HepG2 (cell line): ENCODE results near the gene CD44. TPM values are rescaled to one million over a fixed set of nuclear protein-coding genes. Genes with fewer than 3 reads are reported as not detected.

Experiments
- ATAC-seq: fragments of 200-7000 bp; cut with Tn5 transposase; 3 replicates; pipeline ENCODE4 v1.9.1; 2020; ENCODE audit warnings: mild to moderate bottlenecking, moderate library complexity
- BruUV-seq: library from RNA; stranded (reverse); fragments of 400-500 nt; replicated peaks from 2 replicates; lab custom pipeline; 2021; lab: Mats Ljungman, UMichigan
- CTCF ChIA-PET: fragments of 300-600 bp; formaldehyde crosslinking; extraction: SDS; loops from one replicate; lab custom pipeline; 2021; ENCODE audit warnings: low total read pairs, inconsistent platforms, low intra/inter-chr PET ratio; lab: Yijun Ruan, JAX
- POLR2A ChIA-PET: fragments of 350-600 bp; sonication (Branson Sonifier 250); formaldehyde crosslinking; loops from one replicate; lab custom pipeline; 2020; ENCODE audit warnings: antibody characterized with exemption, inconsistent platforms; lab: Yijun Ruan, JAX
- DNase-seq: peaks from one replicate; pipeline ENCODE4 v3.0.0-alpha.2; 2015; ENCODE audit warnings: low spot score
- FAIRE-seq: peaks from 3 replicates; lab custom pipeline; 2011; peaks lifted over from hg19 to GRCh38; lab: Jason Lieb, UNC
- H2AFZ ChIP-seq: one replicate; pipeline ENCODE4 v1.6.1; 2011; ENCODE audit warnings: low read length, inconsistent platforms
- H3K27ac ChIP-seq: fragments of 300-600 bp; 3 replicates; pipeline ENCODE4 v1.8.0; 2011; ENCODE audit warnings: mixed run types, mild to moderate bottlenecking, mixed read lengths, low read length, inconsistent platforms; ENCODE audit not compliant: insufficient read depth; ENCODE audit errors: extremely low read length
- H3K27me3 ChIP-seq, 2 experiments: fragments of 200-600 bp in 1 of 2; 2 replicates in 1 of 2; 3 replicates in 1 of 2; pipeline versions ENCODE4 v1.6.0 to v1.8.0; 2011; ENCODE audit warnings: low read length in 2 of 2, mild to moderate bottlenecking in 2 of 2, moderate library complexity in 2 of 2, inconsistent platforms in 1 of 2; ENCODE audit not compliant: insufficient read depth in 2 of 2, control insufficient read depth in 1 of 2
- H3K36me3 ChIP-seq, 2 experiments: fragments of 200-600 bp in 1 of 2; replicated peaks in 1 of 2; 2 replicates in 1 of 2; 3 replicates in 1 of 2; pipeline versions ENCODE4 v1.5.1 to v1.8.0; 2011; ENCODE audit warnings: low read length in 2 of 2, inconsistent platforms in 1 of 2; ENCODE audit not compliant: insufficient read depth in 2 of 2, control insufficient read depth in 1 of 2
- H3K4me1 ChIP-seq: 2 replicates; pipeline ENCODE4 v1.5.1; 2012; ENCODE audit warnings: low read length, inconsistent platforms; ENCODE audit not compliant: insufficient read depth
- H3K4me2 ChIP-seq: 2 replicates; pipeline ENCODE4 v1.6.0; 2011; ENCODE audit warnings: low read depth, low read length, inconsistent platforms
- H3K4me3 ChIP-seq, 3 experiments: fragments of 200-600 bp in 1 of 3; sonication (generic), shearing (Covaris generic) in 1 of 3; replicated peaks in 1 of 3; 2 replicates each; pipeline ENCODE4 v1.5.1; 2011 to 2016; ENCODE audit warnings: low read length in 3 of 3, inconsistent platforms in 2 of 3, low read depth in 2 of 3, mild to moderate bottlenecking in 2 of 3, control low read depth in 1 of 3, mixed read lengths in 1 of 3; ENCODE audit not compliant: insufficient read depth in 1 of 3
- H3K79me2 ChIP-seq: one replicate; pipeline ENCODE4 v1.6.1; 2011; ENCODE audit warnings: low read length, inconsistent platforms; ENCODE audit not compliant: insufficient read depth
- H3K9ac ChIP-seq: 2 replicates; pipeline ENCODE4 v1.6.0; 2011; ENCODE audit warnings: mild to moderate bottlenecking, low read depth, low read length, inconsistent platforms; ENCODE audit not compliant: insufficient read depth
- H3K9me3 ChIP-seq: 2 replicates; pipeline ENCODE4 v1.5.1; 2012; ENCODE audit warnings: mild to moderate bottlenecking, low read length
- H4K20me1 ChIP-seq: 2 replicates; pipeline ENCODE4 v1.6.0; 2011; ENCODE audit warnings: inconsistent platforms, mild to moderate bottlenecking, low read length, moderate library complexity; ENCODE audit not compliant: insufficient read depth
- FOXM1 ChIP-seq: sonication (generic); formaldehyde crosslinking; IDR thresholded peaks from 2 replicates; pipeline ENCODE4 v1.5.0; 2020; ENCODE audit warnings: missing genetic modification reagents
- TAF15 ChIP-seq: fragments of 200-400 bp; formaldehyde crosslinking; IDR thresholded peaks from one replicate; pipeline ENCODE4 v1.6.1; 2018; ENCODE audit warnings: mild to moderate bottlenecking, low read depth, low read length; ENCODE audit not compliant: poor library complexity, severe bottlenecking
- ZFP62 ChIP-seq: sonication (generic); formaldehyde crosslinking; IDR thresholded peaks from 2 replicates; pipeline ENCODE4 v1.4.0; 2020; ENCODE audit warnings: missing genetic modification reagents
- ZNF460 ChIP-seq: sonication (generic); formaldehyde crosslinking; IDR thresholded peaks from 2 replicates; pipeline ENCODE4 v1.5.1; 2020; ENCODE audit warnings: missing genetic modification reagents, mild to moderate bottlenecking, borderline replicate concordance
- ZNF501 ChIP-seq: sonication (generic); formaldehyde crosslinking; IDR thresholded peaks from 2 replicates; pipeline ENCODE4 v1.5.1; 2020; ENCODE audit warnings: mild to moderate bottlenecking, moderate library complexity, missing genetic modification reagents
- ZNF776 ChIP-seq: sonication (generic); formaldehyde crosslinking; IDR thresholded peaks from 2 replicates; pipeline ENCODE4 v1.4.0; 2020; ENCODE audit warnings: mild to moderate bottlenecking, missing genetic modification reagents
- WGBS: methylation state at CpG from one replicate; pipeline ENCODE4 v1.1.6; 2017; ENCODE audit warnings: low lambda C conversion rate; 5-methylcytosine and 5-hydroxymethylcytosine counted together
- in situ Hi-C: cut with HindIII; loops from 2 replicates; pipeline ENCODE4 v1.10.0; 2017; ENCODE audit warnings: low pct_unique_long_range_greater_than_20kb; ENCODE audit not compliant: extremely low pct_ligation_motif_present
- intact Hi-C: fragments of 100-400 bp; cut with micrococcal nuclease; formaldehyde crosslinking; loops from one replicate; pipeline ENCODE4 v1.10.0; 2022; ENCODE audit not compliant: unreplicated experiment
- polyA plus RNA-seq, 8 experiments: library from polyadenylated mRNA; depleted of rRNA in 3 of 8; stranded (reverse) in 7 of 8; unstranded in 1 of 8; fragments of >200 nt; fragmentation: Illumina TruSeq in 4 of 8; extraction: Trizol in 4 of 8; gene quantifications; 2 replicates each; pipeline versions ENCODE4 v1.2.1 to v1.2.3, GENCODE V29; 2011 to 2016; ENCODE audit warnings: low read depth in 4 of 8, missing spikeins in 1 of 8, mixed read lengths in 1 of 8; ENCODE audit not compliant: insufficient read depth in 1 of 8
- total RNA-seq, 5 experiments: library from RNA; depleted of rRNA; stranded (reverse); fragments of >200 nt; fragmentation: Illumina TruSeq; extraction: Trizol; gene quantifications; 2 replicates each; pipeline ENCODE4 v1.2.3, GENCODE V29; 2016; ENCODE audit warnings: low read depth in 1 of 5
- TF ChIP-seq, protein P1 (sequence below): sonication (generic); formaldehyde crosslinking; IDR thresholded peaks from 2 replicates; pipeline ENCODE4 v1.9.0; 2021; ENCODE audit warnings: missing genetic modification reagents, borderline replicate concordance
- TF ChIP-seq, protein P2 (sequence below): IDR thresholded peaks from 2 replicates; pipeline ENCODE4 v1.6.1; 2018; ENCODE audit warnings: missing genetic modification reagents, mild to moderate bottlenecking, missing compliant biosample characterization

Gene CD44
- total and polyA plus RNA-seq, 2 of the 13 experiments (the other 11 are each of a cell fraction or from before 2014, with no cell fraction given), result 0.02 to 0.11 TPM

DNA sequence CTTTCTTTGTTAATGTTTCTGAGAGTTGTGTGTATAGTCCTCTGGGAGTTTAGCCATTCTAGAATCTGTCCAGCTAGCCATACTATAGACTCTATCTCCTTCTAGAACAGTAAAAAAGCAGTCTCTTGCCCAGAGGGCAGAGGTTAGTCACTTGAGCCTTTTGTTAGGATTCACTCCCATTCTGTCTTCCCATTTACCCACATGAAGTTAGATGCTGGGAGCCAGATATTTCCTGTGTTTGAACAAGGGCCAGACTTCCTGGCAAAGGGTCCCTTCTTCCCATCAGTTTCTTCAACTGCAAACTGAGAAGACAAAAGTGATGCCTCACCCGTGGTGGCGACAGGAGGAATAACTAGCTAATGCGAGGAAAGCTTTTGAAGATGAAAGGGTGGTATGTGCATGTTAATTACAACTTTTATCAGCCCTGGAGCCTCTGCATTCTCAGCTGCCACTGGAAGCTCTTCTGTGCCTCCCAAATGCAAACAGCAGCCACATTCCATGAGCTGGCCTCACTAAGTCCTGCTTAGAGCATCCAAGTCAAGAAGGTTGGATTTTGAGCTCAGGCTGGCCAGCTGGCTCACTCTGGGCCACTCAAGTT lies 12.8 kb downstream of the CD44 start:
- no peaks in the 10 kb centered on the region for H3K79me2 ChIP-seq

More for the DNA sequence above, 12.8 kb downstream of the CD44 start:
- Histone ChIP-seq H3K4me2 (no peak overlapping the region), H2AFZ (no peak overlapping the region), H3K4me1 (no peaks in the 10 kb centered on the region), H4K20me1 (no peaks in the 10 kb centered on the region), H3K9me3 (no peaks in the 10 kb centered on the region), H3K36me3 (no peaks in the 10 kb centered on the region), H3K4me3 (no peak overlapping the region), H3K27me3 (0 out of 5 replicates have a peak, but pooled peaks cover 0 to 6% of the 10 kb centered on the region in 2 experiments), H3K9ac (no peak overlapping the region), H3K27ac (no peak overlapping the region)
- no peak for DNase-seq
- ATAC-seq, result no peak
- ChIA-PET POLR2A (no interaction called here), CTCF (no interaction called here)
- 0% methylated on average over 3 of the region's 3 CpGs for WGBS
- TF ChIP-seq ZNF501 (CRISPR knock-in tag), result no peak
- TF ChIP-seq ZNF460, result no peak
- TF ChIP-seq ZFP62 (CRISPR knock-in tag), result no peak
- TF ChIP-seq TAF15, result no peak
- TF ChIP-seq, protein P1, sequence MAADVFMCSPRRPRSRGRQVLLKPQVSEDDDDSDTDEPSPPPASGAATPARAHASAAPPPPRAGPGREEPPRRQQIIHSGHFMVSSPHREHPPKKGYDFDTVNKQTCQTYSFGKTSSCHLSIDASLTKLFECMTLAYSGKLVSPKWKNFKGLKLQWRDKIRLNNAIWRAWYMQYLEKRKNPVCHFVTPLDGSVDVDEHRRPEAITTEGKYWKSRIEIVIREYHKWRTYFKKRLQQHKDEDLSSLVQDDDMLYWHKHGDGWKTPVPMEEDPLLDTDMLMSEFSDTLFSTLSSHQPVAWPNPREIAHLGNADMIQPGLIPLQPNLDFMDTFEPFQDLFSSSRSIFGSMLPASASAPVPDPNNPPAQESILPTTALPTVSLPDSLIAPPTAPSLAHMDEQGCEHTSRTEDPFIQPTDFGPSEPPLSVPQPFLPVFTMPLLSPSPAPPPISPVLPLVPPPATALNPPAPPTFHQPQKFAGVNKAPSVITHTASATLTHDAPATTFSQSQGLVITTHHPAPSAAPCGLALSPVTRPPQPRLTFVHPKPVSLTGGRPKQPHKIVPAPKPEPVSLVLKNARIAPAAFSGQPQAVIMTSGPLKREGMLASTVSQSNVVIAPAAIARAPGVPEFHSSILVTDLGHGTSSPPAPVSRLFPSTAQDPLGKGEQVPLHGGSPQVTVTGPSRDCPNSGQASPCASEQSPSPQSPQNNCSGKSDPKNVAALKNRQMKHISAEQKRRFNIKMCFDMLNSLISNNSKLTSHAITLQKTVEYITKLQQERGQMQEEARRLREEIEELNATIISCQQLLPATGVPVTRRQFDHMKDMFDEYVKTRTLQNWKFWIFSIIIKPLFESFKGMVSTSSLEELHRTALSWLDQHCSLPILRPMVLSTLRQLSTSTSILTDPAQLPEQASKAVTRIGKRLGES, result no peak
- no peak for TF ChIP-seq FOXM1 (CRISPR knock-in tag)
- TF ChIP-seq ZNF776 (CRISPR knock-in tag), result no peak
- TF ChIP-seq, protein P2, sequence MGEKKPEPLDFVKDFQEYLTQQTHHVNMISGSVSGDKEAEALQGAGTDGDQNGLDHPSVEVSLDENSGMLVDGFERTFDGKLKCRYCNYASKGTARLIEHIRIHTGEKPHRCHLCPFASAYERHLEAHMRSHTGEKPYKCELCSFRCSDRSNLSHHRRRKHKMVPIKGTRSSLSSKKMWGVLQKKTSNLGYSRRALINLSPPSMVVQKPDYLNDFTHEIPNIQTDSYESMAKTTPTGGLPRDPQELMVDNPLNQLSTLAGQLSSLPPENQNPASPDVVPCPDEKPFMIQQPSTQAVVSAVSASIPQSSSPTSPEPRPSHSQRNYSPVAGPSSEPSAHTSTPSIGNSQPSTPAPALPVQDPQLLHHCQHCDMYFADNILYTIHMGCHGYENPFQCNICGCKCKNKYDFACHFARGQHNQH, result no peak
- BruUV-seq, result no TSS peak
- intact Hi-C loops, result no loop called here
- in situ Hi-C loops, result no loop called here
- no peak for FAIRE-seq
